GM23338 (cell line): ENCODE measurements around the gene USP35. TPM values are rescaled to one million over a fixed set of nuclear protein-coding genes. Genes with fewer than 3 reads are reported as not detected.

Experiments
- ATAC-seq: fragments of 200-7000 bp; cut with Tn5 transposase; 3 replicates; pipeline ENCODE4 v1.9.1; 2020
- DNase-seq: peaks from one replicate; pipeline ENCODE4 v3.0.0-alpha.2; 2015; ENCODE audit warnings: low spot score
- H2AFZ ChIP-seq: fragments of 200-600 bp; sonication (generic); 2 replicates; pipeline ENCODE4 v1.8.0; 2016; ENCODE audit warnings: antibody characterized with exemption, mild to moderate bottlenecking, moderate library complexity
- H3F3A ChIP-seq: fragments of 200-600 bp; sonication (generic); replicated peaks from 2 replicates; pipeline ENCODE4 v1.8.0; 2017; ENCODE audit warnings: antibody characterized with exemption, mixed run types, low read depth
- H3K27ac ChIP-seq: fragments of 200-600 bp; sonication (generic); 2 replicates; pipeline ENCODE4 v1.6.1; 2016; ENCODE audit warnings: low read depth
- H3K27me3 ChIP-seq: fragments of 200-600 bp; sonication (generic); 2 replicates; pipeline ENCODE4 v1.8.0; 2016; ENCODE audit warnings: mild to moderate bottlenecking, mixed run types, moderate library complexity; ENCODE audit not compliant: insufficient read depth
- H3K36me3 ChIP-seq: fragments of 200-600 bp; sonication (generic); 2 replicates; pipeline ENCODE4 v1.8.0; 2016; ENCODE audit warnings: mild to moderate bottlenecking; ENCODE audit not compliant: insufficient read depth
- H3K4me1 ChIP-seq: fragments of 200-600 bp; sonication (generic); 2 replicates; pipeline ENCODE4 v1.8.0; 2016; ENCODE audit warnings: mild to moderate bottlenecking, moderate library complexity; ENCODE audit not compliant: insufficient read depth
- H3K4me2 ChIP-seq: fragments of 200-600 bp; sonication (generic); 2 replicates; pipeline ENCODE4 v1.7.1; 2017; ENCODE audit warnings: mixed run types
- H3K4me3 ChIP-seq: fragments of 200-600 bp; sonication (generic); 2 replicates; pipeline ENCODE4 v1.6.1; 2016; ENCODE audit warnings: mixed run types
- H3K79me2 ChIP-seq: fragments of 200-600 bp; sonication (generic); replicated peaks from 2 replicates; pipeline ENCODE4 v1.8.0; 2017; ENCODE audit warnings: mild to moderate bottlenecking; ENCODE audit not compliant: insufficient read depth
- H3K9me2 ChIP-seq: fragments of 200-600 bp; sonication (generic); 2 replicates; pipeline ENCODE4 v1.8.0; 2017; ENCODE audit not compliant: insufficient read depth
- H4K20me1 ChIP-seq: fragments of 200-600 bp; sonication (generic); replicated peaks from 2 replicates; pipeline ENCODE4 v1.8.0; 2017; ENCODE audit warnings: mild to moderate bottlenecking; ENCODE audit not compliant: insufficient read depth
- H3K27ac Mint-ChIP-seq: 2 replicates; pipeline ENCODE4 v1.8.0; 2020; ENCODE audit warnings: inconsistent platforms, mild to moderate bottlenecking, moderate library complexity, mixed read lengths
- H3K27me3 Mint-ChIP-seq: 3 replicates; pipeline ENCODE4 v1.8.0; 2022; ENCODE audit warnings: low read depth, mild to moderate bottlenecking, moderate library complexity, mixed read lengths, inconsistent platforms; ENCODE audit not compliant: insufficient read depth, poor library complexity
- H3K36me3 Mint-ChIP-seq: 3 replicates; pipeline ENCODE4 v1.8.0; 2021; ENCODE audit warnings: low read depth, mild to moderate bottlenecking, inconsistent platforms, moderate library complexity, mixed read lengths
- H3K4me1 Mint-ChIP-seq: 3 replicates; pipeline ENCODE4 v1.8.0; 2020; ENCODE audit warnings: mild to moderate bottlenecking, inconsistent platforms, mixed read lengths
- H3K4me3 Mint-ChIP-seq: 3 replicates; pipeline ENCODE4 v1.8.0; 2021; ENCODE audit warnings: moderate library complexity, mild to moderate bottlenecking, inconsistent platforms, mixed read lengths
- H3K9me3 Mint-ChIP-seq: 3 replicates; pipeline ENCODE4 v1.8.0; 2020; ENCODE audit warnings: moderate library complexity, mild to moderate bottlenecking, inconsistent platforms, mixed read lengths
- CREB1 ChIP-seq: fragments of 250-450 bp; sonication (Bioruptor Pico); IDR thresholded peaks from 2 replicates; pipeline ENCODE4 v1.5.0; 2020; ENCODE audit warnings: low read depth, mild to moderate bottlenecking, moderate library complexity
- CTCF ChIP-seq, 2 experiments: fragments of 200-600 bp in 1 of 2; sonication (generic) in 1 of 2; conservative IDR thresholded peaks; 2 replicates each; pipeline versions ENCODE4 v1.5.1 to v1.6.1; 2016 to 2017; ENCODE audit warnings: antibody characterized with exemption in 2 of 2, low read depth in 2 of 2, mild to moderate bottlenecking in 2 of 2, moderate library complexity in 1 of 2
- ETS1 ChIP-seq: IDR thresholded peaks from 2 replicates; pipeline ENCODE4 v1.6.1; 2016; ENCODE audit warnings: antibody characterized with exemption
- EZH2 ChIP-seq: fragments of 200-600 bp; sonication (generic); IDR thresholded peaks from one replicate; pipeline ENCODE4 v1.8.0; 2017; ENCODE audit warnings: antibody characterized with exemption, mild to moderate bottlenecking, low read depth; ENCODE audit not compliant: unreplicated experiment
- JUNB ChIP-seq: IDR thresholded peaks from one replicate; pipeline ENCODE4 v1.6.1; 2016; ENCODE audit warnings: antibody characterized with exemption; ENCODE audit not compliant: unreplicated experiment
- NANOG ChIP-seq: IDR thresholded peaks from 2 replicates; pipeline ENCODE4 v1.6.1; 2016; ENCODE audit warnings: antibody characterized with exemption, borderline replicate concordance
- POLR2AphosphoS5 ChIP-seq: IDR thresholded peaks from 2 replicates; pipeline ENCODE4 v1.6.1; 2016; ENCODE audit warnings: antibody characterized with exemption, low read depth
- REST ChIP-seq: IDR thresholded peaks from one replicate; pipeline ENCODE4 v1.6.1; 2018; ENCODE audit warnings: antibody characterized with exemption; ENCODE audit not compliant: unreplicated experiment
- STAT1 ChIP-seq: IDR thresholded peaks from one replicate; pipeline ENCODE4 v1.6.1; 2016; ENCODE audit warnings: antibody characterized with exemption; ENCODE audit not compliant: unreplicated experiment
- ZNF331 ChIP-seq: fragments of 250-450 bp; sonication (Bioruptor Pico); IDR thresholded peaks from 2 replicates; pipeline ENCODE4 v1.5.0; 2020; ENCODE audit warnings: low read depth, mild to moderate bottlenecking, moderate library complexity
- ZNF462 ChIP-seq: fragments of 250-450 bp; sonication (Bioruptor Pico); IDR thresholded peaks from 2 replicates; pipeline ENCODE4 v1.5.0; 2020; ENCODE audit warnings: mild to moderate bottlenecking, moderate library complexity
- polyA plus RNA-seq: library from polyadenylated mRNA; unstranded; fragments of >200 nt; fragmentation: Nextera tagmentation; extraction: Ambion mirVana; gene quantifications from 2 replicates; pipeline ENCODE4 v1.2.1, GENCODE V29; 2016
- total RNA-seq: library from RNA; depleted of rRNA; stranded (reverse); fragments of >200 nt; shearing (Covaris generic); gene quantifications from 2 replicates; pipeline ENCODE4 v1.2.3, GENCODE V29; 2014

Gene USP35
- total and polyA plus RNA-seq, 2 experiments from 2014 or later = 2.5 to 10.7 TPM

GRCh38 chr11:78230161-78230877 is 41.6 kb downstream of the USP35 start (continued):
- TF ChIP-seq POLR2AphosphoS5 (no peak), NANOG (no peak)

GRCh38 chr11:78231962-78232501 is 43.3 kb downstream of the USP35 start:
- ATAC-seq (no peak), DNase-seq (no peak)
- H3K27me3 Mint-ChIP-seq = no peaks in the 10 kb centered on the region
- H3K9me3 Mint-ChIP-seq = no peaks in the 10 kb centered on the region
- Histone ChIP-seq H4K20me1 (no peaks in the 10 kb centered on the region), H3K27me3 (no peaks in the 10 kb centered on the region), H2AFZ (no peak overlapping the region), H3K27ac (no peak overlapping the region), H3K4me2 (no peak overlapping the region), H3K4me1 (no peaks in the 10 kb centered on the region; the same call in 1 of the 2 replicates), H3K4me3 (no peak overlapping the region), H3K9me2 (no peaks in the 10 kb centered on the region), H3K36me3 (no peaks in the 10 kb centered on the region), H3F3A (no peaks in the 10 kb centered on the region), H3K79me2 (no peaks in the 10 kb centered on the region)
- no peaks in the 10 kb centered on the region; the same call in 2 of the 3 replicates for H3K4me1 Mint-ChIP-seq
- H3K4me3 Mint-ChIP-seq = no peak overlapping the region
- TF ChIP-seq EZH2 (no peak), CTCF (conservative IDR thresholded peaks at IDR 0.05; ENCODE audit: low read depth in 2 of 2) (no peak), POLR2AphosphoS5 (no peak), ETS1 (no peak), REST (no peak), JUNB (no peak), CREB1 (CRISPR knock-in tag) (no peak), ZNF331 (CRISPR knock-in tag) (no peak), STAT1 (no peak), ZNF462 (no peak)
- no peaks in the 10 kb centered on the region for H3K36me3 Mint-ChIP-seq
- no peak overlapping the region for H3K27ac Mint-ChIP-seq
